CD8-positive, alpha-beta memory T cell (primary cell): ENCODE data around the gene PPP2R5C. TPM values are rescaled to one million over a fixed set of nuclear protein-coding genes. Genes with fewer than 3 reads are reported as not detected.
"Not testable (repeated sequence)": the region's sequence is repeated elsewhere in the genome, so short reads cannot be mapped to it uniquely, and the experiment has no call there.

Experiments used
- CTCF ChIA-PET: fragments of 350-600 bp; sonication (Branson Sonifier 250); formaldehyde crosslinking; loops from one replicate; lab custom pipeline; 2021; ENCODE audit warnings: antibody characterized with exemption; lab: Charles Lee
- POLR2A ChIA-PET: fragments of 350-600 bp; sonication (Branson Sonifier 250); formaldehyde crosslinking; loops from one replicate; lab custom pipeline; 2021; ENCODE audit warnings: antibody characterized with exemption; lab: Charles Lee
- DNase-seq, 5 donors: peaks; one replicate each; pipeline versions ENCODE4 v3.0.0 to v3.0.0-alpha.2; 2020 to 2022; ENCODE audit warnings: mixed read lengths in 1 of 5
- H3K27ac ChIP-seq: one replicate; pipeline ENCODE4 v1.7.0; 2013; ENCODE audit warnings: low read depth, mild to moderate bottlenecking, low read length, moderate library complexity
- H3K27me3 ChIP-seq: 2 replicates; pipeline ENCODE4 v1.7.0; 2013; ENCODE audit warnings: low read length, mild to moderate bottlenecking; ENCODE audit not compliant: insufficient read depth, poor library complexity, severe bottlenecking
- H3K36me3 ChIP-seq: 2 replicates; pipeline ENCODE4 v1.7.0; 2013; ENCODE audit warnings: mild to moderate bottlenecking, low read length, moderate library complexity; ENCODE audit not compliant: insufficient read depth
- H3K4me1 ChIP-seq: 2 replicates; pipeline ENCODE4 v1.7.0; 2013; ENCODE audit warnings: mild to moderate bottlenecking, low read length, moderate library complexity; ENCODE audit not compliant: insufficient read depth
- H3K4me3 ChIP-seq: 2 replicates; pipeline ENCODE4 v1.7.0; 2013; ENCODE audit warnings: mild to moderate bottlenecking, low read length
- H3K9me3 ChIP-seq: 2 replicates; pipeline ENCODE4 v1.7.0; 2013; ENCODE audit warnings: mild to moderate bottlenecking, low read length
- H3K27ac Mint-ChIP-seq, 8 donors: one replicate each; pipeline ENCODE4 v1.8.0; 2020 to 2021; ENCODE audit warnings: mixed read lengths in 8 of 8, mild to moderate bottlenecking in 6 of 8, inconsistent platforms in 3 of 8, moderate library complexity in 3 of 8
- H3K27me3 Mint-ChIP-seq, 2 donors: one replicate each; pipeline ENCODE4 v1.8.0; 2020 to 2021; ENCODE audit warnings: mixed read lengths in 2 of 2, mild to moderate bottlenecking in 1 of 2, moderate library complexity in 1 of 2
- H3K36me3 Mint-ChIP-seq, 3 donors: one replicate each; pipeline ENCODE4 v1.8.0; 2020 to 2021; ENCODE audit warnings: mixed read lengths in 3 of 3, inconsistent platforms in 1 of 3, mild to moderate bottlenecking in 1 of 3
- H3K4me1 Mint-ChIP-seq, 3 donors: one replicate each; pipeline ENCODE4 v1.8.0; 2020 to 2021; ENCODE audit warnings: mixed read lengths in 3 of 3, inconsistent platforms in 1 of 3, mild to moderate bottlenecking in 1 of 3
- H3K4me3 Mint-ChIP-seq, 7 donors: one replicate each; pipeline ENCODE4 v1.8.0; 2020 to 2021; ENCODE audit warnings: mixed read lengths in 7 of 7, mild to moderate bottlenecking in 6 of 7, moderate library complexity in 4 of 7, inconsistent platforms in 2 of 7
- H3K9me3 Mint-ChIP-seq, 5 donors: one replicate each; pipeline ENCODE4 v1.8.0; 2020 to 2022; ENCODE audit warnings: mixed read lengths in 5 of 5, mild to moderate bottlenecking in 3 of 5, moderate library complexity in 2 of 5, inconsistent platforms in 1 of 5
- polyA plus RNA-seq: library from polyadenylated mRNA; unstranded; fragments of 300-500 nt; fragmentation: Illumina TruSeq; gene quantifications from one replicate; pipeline ENCODE4 v1.2.3, GENCODE V29; 2021
- total RNA-seq, 2 experiments: library from RNA; stranded (reverse); gene quantifications; one replicate each; pipeline ENCODE4 v1.2.3, GENCODE V29; 2021

Gene PPP2R5C
- total RNA-seq = 100 to 1,000 TPM; 278 to 307 TPM
- polyA plus RNA-seq = 342 TPM

DNA sequence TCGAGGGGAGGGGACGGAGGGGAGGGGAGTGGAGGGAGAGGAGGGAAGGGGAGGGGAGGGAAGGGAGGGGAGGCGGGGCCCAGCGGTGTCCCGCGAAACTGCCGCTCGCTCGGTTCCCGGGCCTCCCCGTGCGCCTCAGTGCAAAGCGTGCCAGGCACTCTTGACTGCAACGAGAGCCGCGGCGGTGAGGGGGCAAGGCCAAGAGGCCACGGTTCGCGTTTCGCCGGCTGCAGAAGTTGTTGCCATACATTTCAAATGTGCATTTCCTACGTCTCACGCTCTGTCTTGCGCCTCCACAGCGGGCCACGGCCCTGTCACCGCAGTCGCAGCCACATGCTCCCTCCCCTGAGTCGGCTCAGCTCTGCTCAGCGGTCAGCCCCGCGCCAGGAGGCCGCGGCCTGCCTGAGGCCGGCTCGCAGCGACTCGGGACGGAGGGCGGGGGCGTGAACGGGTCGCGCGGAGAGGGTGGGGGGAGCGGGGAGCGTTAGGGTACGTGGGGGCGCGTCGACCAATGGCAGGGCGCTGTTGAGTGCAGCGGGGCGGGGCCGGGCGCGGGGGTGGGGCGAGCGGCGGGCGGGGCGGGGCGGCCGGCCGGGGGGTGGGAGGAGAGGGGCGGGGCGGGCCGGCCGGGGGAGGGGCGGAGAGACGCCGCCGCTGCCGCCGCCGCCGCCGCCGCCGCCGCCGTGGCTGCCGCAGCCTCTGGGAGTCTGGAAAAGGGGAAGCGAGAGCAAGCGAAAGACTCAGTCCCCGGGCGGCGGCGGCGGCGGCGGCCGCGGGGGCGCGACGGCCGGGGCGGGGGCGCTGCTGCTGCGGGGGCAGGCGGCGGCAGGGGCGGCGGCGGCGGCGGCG, at the start of gene PPP2R5C:
TSS of gene PPP2R5C (plus strand) at position 678 of the 849 bp plus-strand sequence. CDS start 185 bp downstream, outside the sequence.
- H3K4me3 Mint-ChIP-seq = peak within 1 kb of the TSS; percentile 92 to 100 (median 97)
- peaks cover 38 to 64% (median 44%) of the 10 kb centered on the region in 3 donors for H3K4me1 Mint-ChIP-seq
- peak within 1 kb of the TSS; percentile 87 to 98 (median 96) for H3K27ac Mint-ChIP-seq
- Histone ChIP-seq H3K36me3 (peaks cover 16% of the 10 kb centered on the region), H3K4me1 (peaks cover 34% of the 10 kb centered on the region), H3K27ac (peak within 1 kb of the TSS; percentile 75), H3K4me3 (peak within 1 kb of the TSS; percentile 93), H3K27me3 (no peaks in the 10 kb centered on the region), H3K9me3 (no peaks in the 10 kb centered on the region)
- peaks cover 0 to 4% of the 10 kb centered on the region in 2 donors for H3K27me3 Mint-ChIP-seq
- H3K9me3 Mint-ChIP-seq = no peaks in the 10 kb centered on the region
- POLR2A ChIA-PET = interaction anchor here (0.5 to 2.2 kb wide), 14 partner anchors 30 to 73 kb away, joined by 3 to 19 read pairs (median 6); no protein-coding TSS in a partner anchor
- CTCF ChIA-PET = interaction anchor here (1.2 to 1.9 kb wide), 4 partner anchors 10 to 55 kb away, joined by 4 to 15 read pairs (median 9); no protein-coding TSS in a partner anchor
- peak; percentile 85 to 93 (median 87) for DNase-seq
- peaks cover 5 to 38% (median 14%) of the 10 kb centered on the region in 3 donors for H3K36me3 Mint-ChIP-seq

GRCh38 chr14:101711857-101712233, 49.7 kb upstream of the PPP2R5C start:
- H3K27me3 Mint-ChIP-seq, H3K27me3 ChIP-seq, H3K4me3 ChIP-seq, H3K9me3 Mint-ChIP-seq, H3K4me3 Mint-ChIP-seq, POLR2A ChIA-PET, H3K36me3 Mint-ChIP-seq, H3K36me3 ChIP-seq, DNase-seq, H3K9me3 ChIP-seq, CTCF ChIA-PET: not testable (repeated sequence)
- H3K27ac Mint-ChIP-seq = peak overlapping the region in 6 of 8 donors; percentile 71 to 98 (median 91)
- peaks cover 52 to 68% (median 57%) of the 10 kb centered on the region in 3 donors for H3K4me1 Mint-ChIP-seq
- peak overlapping the region; percentile 74 for H3K27ac ChIP-seq
- H3K4me1 ChIP-seq = peaks cover 54% of the 10 kb centered on the region

GRCh38 chr14:101712341-101712740, 49.2 kb upstream of the PPP2R5C start:
- H3K27me3 ChIP-seq, POLR2A ChIA-PET, H3K27ac ChIP-seq, DNase-seq, H3K4me3 ChIP-seq, H3K9me3 ChIP-seq, H3K9me3 Mint-ChIP-seq, H3K27me3 Mint-ChIP-seq, H3K36me3 ChIP-seq, H3K4me3 Mint-ChIP-seq, CTCF ChIA-PET, H3K36me3 Mint-ChIP-seq: not testable (repeated sequence)
- Mint-ChIP-seq H3K27ac (peak overlapping the region in 1 of 8 donors; percentile 78), H3K4me1 (peaks cover 50 to 68% (median 57%) of the 10 kb centered on the region in 3 donors)
- H3K4me1 ChIP-seq = peaks cover 54% of the 10 kb centered on the region

- peaks cover 47 to 68% (median 57%) of the 10 kb centered on the region in 3 donors for H3K4me1 Mint-ChIP-seq
- H3K27me3 ChIP-seq, POLR2A ChIA-PET, H3K27ac ChIP-seq, H3K27me3 Mint-ChIP-seq, H3K9me3 Mint-ChIP-seq, H3K4me3 Mint-ChIP-seq, H3K9me3 ChIP-seq, H3K4me3 ChIP-seq, H3K36me3 Mint-ChIP-seq, CTCF ChIA-PET, H3K36me3 ChIP-seq: not testable (repeated sequence)
- peak in 4 of 5 donors; percentile 34 to 75 (median 63) for DNase-seq
- H3K4me1 ChIP-seq = peaks cover 55% of the 10 kb centered on the region
- H3K27ac Mint-ChIP-seq = peak overlapping the region in 1 of 8 donors; percentile 91
Observed at GRCh38 chr14:101713091-101713490, 48.4 kb upstream of the PPP2R5C start.

DNA sequence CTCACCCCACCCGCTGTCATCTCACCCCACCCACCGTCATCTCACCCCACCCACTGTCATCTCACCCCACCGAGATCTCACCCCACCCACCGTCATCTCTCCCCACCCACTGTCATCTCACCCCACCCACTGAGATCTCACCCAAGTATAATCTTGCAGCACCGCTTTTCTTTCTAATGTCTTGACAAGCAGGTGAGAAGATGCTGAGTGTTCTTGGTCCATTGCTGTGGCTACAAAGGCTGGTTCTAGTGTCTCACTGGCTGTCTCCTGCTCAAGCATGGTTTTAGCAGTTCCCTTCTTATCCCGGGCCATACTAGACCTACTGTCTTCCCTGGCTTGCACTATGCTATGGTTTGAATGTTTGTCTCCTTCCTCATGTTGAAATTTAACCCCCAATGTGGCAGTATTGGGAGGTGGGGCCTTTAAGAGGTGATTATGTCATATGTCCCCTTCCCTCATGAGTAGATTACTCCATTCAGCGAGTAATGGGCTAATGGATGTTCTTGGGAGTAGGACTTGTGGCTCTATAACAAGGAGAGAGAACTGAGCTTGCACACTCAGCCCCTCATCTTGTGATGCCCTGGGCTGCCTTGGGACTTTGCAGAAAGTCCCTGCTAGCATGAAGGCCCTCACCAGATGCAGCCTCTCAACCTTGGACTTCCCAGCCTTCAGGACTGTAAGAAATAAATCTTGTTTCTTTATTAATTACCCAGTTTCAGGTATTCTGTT, 47.7 kb upstream of the PPP2R5C start:
- H3K27ac Mint-ChIP-seq = peak overlapping the region; percentile 67 to 98 (median 95)
- DNase-seq = peak in 4 of 5 donors; percentile 59 to 84 (median 72)
- H3K4me1 Mint-ChIP-seq = peaks cover 45 to 68% (median 54%) of the 10 kb centered on the region in 3 donors
- Histone ChIP-seq H3K27me3 (no peaks in the 10 kb centered on the region), H3K9me3 (no peaks in the 10 kb centered on the region), H3K4me3 (peak overlapping the region; percentile 2), H3K4me1 (peaks cover 55% of the 10 kb centered on the region), H3K27ac (peak overlapping the region; percentile 83), H3K36me3 (no peaks in the 10 kb centered on the region)
- peaks cover 0 to 3% of the 10 kb centered on the region in 2 donors for H3K27me3 Mint-ChIP-seq
- no peaks in the 10 kb centered on the region for H3K36me3 Mint-ChIP-seq
- H3K9me3 Mint-ChIP-seq = peaks cover 0 to 3% (median 0%) of the 10 kb centered on the region in 5 donors
- ChIA-PET CTCF (no interaction called here), POLR2A (no interaction called here)
- H3K4me3 Mint-ChIP-seq = peak overlapping the region; percentile 11 to 72 (median 63)

DNA sequence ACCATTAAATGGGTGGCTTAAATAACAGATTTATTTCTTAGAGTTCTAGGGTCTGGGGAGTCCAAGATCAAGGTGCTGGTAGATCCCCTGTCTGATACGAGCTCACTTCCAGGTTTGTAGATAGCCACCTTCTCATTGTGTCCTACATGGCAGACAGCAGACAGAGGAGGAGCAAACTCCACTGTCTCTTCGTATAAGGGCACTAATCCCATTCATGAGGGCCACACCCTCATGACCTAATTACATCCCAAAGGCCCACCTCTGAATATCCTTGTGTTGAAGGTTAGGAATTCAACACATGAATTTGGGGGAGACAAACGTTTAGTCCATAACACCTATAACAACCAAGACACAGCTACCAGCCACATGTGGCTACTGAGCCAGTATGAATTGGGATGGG, 47.1 kb upstream of the PPP2R5C start:
- Mint-ChIP-seq H3K4me1 (peaks cover 46 to 72% (median 55%) of the 10 kb centered on the region in 3 donors), H3K9me3 (peaks cover 0 to 3% (median 0%) of the 10 kb centered on the region in 5 donors), H3K27me3 (peaks cover 0 to 3% of the 10 kb centered on the region in 2 donors), H3K36me3 (no peaks in the 10 kb centered on the region), H3K27ac (peak overlapping the region; percentile 68 to 98 (median 93)), H3K4me3 (peak overlapping the region in 1 of 7 donors; percentile 61)
- H3K4me1 ChIP-seq = peaks cover 57% of the 10 kb centered on the region
- no peaks in the 10 kb centered on the region for H3K36me3 ChIP-seq
- ChIA-PET POLR2A (interaction anchor here (0.6 kb wide), 1 partner anchor 118 kb away, joined by 3 read pairs; no protein-coding TSS in a partner anchor), CTCF (interaction anchor here (1.0 kb wide), 1 partner anchor 64 kb away, joined by 3 read pairs; no protein-coding TSS in a partner anchor)
- no peaks in the 10 kb centered on the region for H3K9me3 ChIP-seq
- no peak for DNase-seq
- H3K27me3 ChIP-seq = no peaks in the 10 kb centered on the region
- no peak overlapping the region for H3K4me3 ChIP-seq
- peak overlapping the region; percentile 83 for H3K27ac ChIP-seq

GRCh38 chr14:101715210-101716076, 46.1 kb upstream of the PPP2R5C start:
- Histone ChIP-seq H3K36me3 (no peaks in the 10 kb centered on the region), H3K9me3 (no peaks in the 10 kb centered on the region), H3K4me1 (peaks cover 68% of the 10 kb centered on the region), H3K27me3 (no peaks in the 10 kb centered on the region), H3K4me3 (no peak overlapping the region), H3K27ac (peak overlapping the region; percentile 83)
- Mint-ChIP-seq H3K9me3 (peaks cover 0 to 3% (median 0%) of the 10 kb centered on the region in 5 donors), H3K4me3 (peak overlapping the region in 5 of 7 donors; percentile 17 to 80 (median 58)), H3K27ac (peak overlapping the region in 7 of 8 donors; percentile 84 to 96 (median 91)), H3K36me3 (no peaks in the 10 kb centered on the region), H3K27me3 (peaks cover 0 to 3% of the 10 kb centered on the region in 2 donors), H3K4me1 (peaks cover 51 to 72% (median 63%) of the 10 kb centered on the region in 3 donors)
- DNase-seq = peak in 1 of 5 donors; percentile 32
- POLR2A ChIA-PET = interaction anchor here (0.6 kb wide), 1 partner anchor 117 kb away, joined by 3 read pairs; no protein-coding TSS in a partner anchor
- CTCF ChIA-PET = interaction anchor here (1.0 to 4.2 kb wide), 2 partner anchors 8 to 63 kb away, joined by 3 to 17 read pairs; no protein-coding TSS in a partner anchor
